ENCODE results near the gene ZFHX3. TPM values are rescaled to one million over a fixed set of nuclear protein-coding genes. Genes with fewer than 3 reads are reported as not detected.

ZFHX3 gene
- total RNA-seq, 1 donor from 2014 or later: 68.1 TPM

DNA sequence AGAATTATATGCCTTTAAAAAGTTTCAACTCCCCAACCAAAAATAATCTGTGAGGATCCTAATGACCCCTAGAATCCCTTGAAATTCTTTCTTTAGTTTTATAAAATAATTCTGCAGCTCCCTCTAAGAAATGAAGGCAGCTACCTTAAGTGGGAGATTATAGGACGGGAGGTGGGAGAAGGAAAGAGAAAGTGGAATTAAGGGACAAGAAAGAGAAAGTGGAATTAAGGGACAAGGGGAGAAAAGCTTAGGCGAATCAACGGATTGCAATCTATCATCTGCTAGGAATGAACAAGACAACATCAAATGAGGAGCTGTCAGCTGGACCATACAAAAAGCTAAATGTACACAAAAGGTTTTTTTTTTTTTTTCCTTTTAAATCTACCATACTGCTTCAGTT is 262.0 kb downstream of the ZFHX3 start:
- H3K9me3 Mint-ChIP-seq: no peaks in the 10 kb centered on the region
- H3K27me3 Mint-ChIP-seq (ENCODE audit: low read depth): no peaks in the 10 kb centered on the region
- H3K36me3 Mint-ChIP-seq: peaks cover 28% of the 10 kb centered on the region
- H3K4me3 Mint-ChIP-seq: no peak overlapping the region
- TF ChIP-seq, protein P1, sequence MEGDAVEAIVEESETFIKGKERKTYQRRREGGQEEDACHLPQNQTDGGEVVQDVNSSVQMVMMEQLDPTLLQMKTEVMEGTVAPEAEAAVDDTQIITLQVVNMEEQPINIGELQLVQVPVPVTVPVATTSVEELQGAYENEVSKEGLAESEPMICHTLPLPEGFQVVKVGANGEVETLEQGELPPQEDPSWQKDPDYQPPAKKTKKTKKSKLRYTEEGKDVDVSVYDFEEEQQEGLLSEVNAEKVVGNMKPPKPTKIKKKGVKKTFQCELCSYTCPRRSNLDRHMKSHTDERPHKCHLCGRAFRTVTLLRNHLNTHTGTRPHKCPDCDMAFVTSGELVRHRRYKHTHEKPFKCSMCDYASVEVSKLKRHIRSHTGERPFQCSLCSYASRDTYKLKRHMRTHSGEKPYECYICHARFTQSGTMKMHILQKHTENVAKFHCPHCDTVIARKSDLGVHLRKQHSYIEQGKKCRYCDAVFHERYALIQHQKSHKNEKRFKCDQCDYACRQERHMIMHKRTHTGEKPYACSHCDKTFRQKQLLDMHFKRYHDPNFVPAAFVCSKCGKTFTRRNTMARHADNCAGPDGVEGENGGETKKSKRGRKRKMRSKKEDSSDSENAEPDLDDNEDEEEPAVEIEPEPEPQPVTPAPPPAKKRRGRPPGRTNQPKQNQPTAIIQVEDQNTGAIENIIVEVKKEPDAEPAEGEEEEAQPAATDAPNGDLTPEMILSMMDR (IDR thresholded peaks at IDR 0.05; ENCODE audit: unreplicated experiment): no peak
- peaks cover 18% of the 10 kb centered on the region for H3K4me1 Mint-ChIP-seq
- no peak for DNase-seq (ENCODE audit: low spot score in 2 of 2, unreplicated experiment in 2 of 2)
- H3K27ac Mint-ChIP-seq: peak overlapping the region; percentile 82

DNA sequence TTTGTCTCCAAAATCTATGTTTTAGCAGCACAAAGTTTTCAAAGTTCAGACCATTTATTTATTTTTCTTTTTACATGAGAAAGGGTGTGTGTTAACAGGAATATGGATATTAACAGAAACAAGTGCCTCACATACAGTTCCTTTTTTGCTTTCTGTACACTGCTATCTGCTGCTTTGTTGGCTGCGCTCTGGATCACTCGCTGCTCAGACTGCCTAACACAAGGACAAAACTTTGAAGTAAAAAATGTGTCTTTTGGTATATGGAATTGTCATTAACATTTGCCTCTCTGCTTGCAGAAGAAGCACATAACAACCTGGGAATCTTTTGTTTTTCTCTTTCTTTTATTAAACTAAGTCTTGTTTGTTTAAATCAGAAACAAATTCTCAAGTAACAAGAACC is 262.8 kb downstream of the ZFHX3 start:
- peaks cover 23% of the 10 kb centered on the region for H3K36me3 Mint-ChIP-seq
- H3K4me1 Mint-ChIP-seq: peaks cover 18% of the 10 kb centered on the region
- H3K27ac Mint-ChIP-seq: peak overlapping the region; percentile 81

DNA sequence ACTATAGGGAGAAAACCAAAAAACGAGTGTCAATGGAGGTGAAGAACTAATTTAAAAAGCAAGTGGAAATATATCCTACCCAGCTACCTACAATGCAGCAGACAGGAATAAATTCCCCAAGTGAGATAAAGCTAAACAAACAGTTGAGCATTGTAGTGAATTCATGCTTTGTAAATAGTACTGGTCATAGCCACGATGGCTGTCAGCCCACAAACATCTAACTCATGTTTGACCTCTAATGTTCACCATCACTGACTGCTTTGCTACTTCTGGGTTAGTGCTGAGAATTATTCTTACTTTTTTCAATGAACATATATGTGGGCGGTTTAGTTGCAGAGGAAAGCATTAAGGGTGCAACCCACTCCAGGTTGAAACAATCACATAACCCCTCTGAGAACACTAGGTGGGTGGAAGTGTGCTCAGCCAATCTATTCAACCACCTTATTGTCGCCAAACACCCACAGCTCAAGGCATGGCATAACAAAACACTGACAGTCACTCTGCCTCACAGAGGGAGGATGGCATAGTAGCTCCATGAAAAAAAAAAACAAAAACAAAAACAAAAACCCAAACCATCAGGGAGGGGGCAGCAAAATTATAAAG is 264.1 kb downstream of the ZFHX3 start:
- H3K4me1 Mint-ChIP-seq: peaks cover 18% of the 10 kb centered on the region
- no peaks in the 10 kb centered on the region for H3K9me3 Mint-ChIP-seq
- no peaks in the 10 kb centered on the region for H3K27me3 Mint-ChIP-seq (ENCODE audit: low read depth)
- TF ChIP-seq, protein P1 (IDR thresholded peaks at IDR 0.05; ENCODE audit: unreplicated experiment): no peak
- H3K27ac Mint-ChIP-seq: no peak overlapping the region
- DNase-seq (ENCODE audit: low spot score in 2 of 2, unreplicated experiment in 2 of 2): no peak
- H3K4me3 Mint-ChIP-seq: no peak overlapping the region
- H3K36me3 Mint-ChIP-seq: peaks cover 12% of the 10 kb centered on the region

More for the DNA sequence above, 262.8 kb downstream of the ZFHX3 start:
- Mint-ChIP-seq H3K4me3 (no peak overlapping the region), H3K27me3 (ENCODE audit: low read depth) (no peaks in the 10 kb centered on the region), H3K9me3 (no peaks in the 10 kb centered on the region)
- TF ChIP-seq, protein P1 (IDR thresholded peaks at IDR 0.05; ENCODE audit: unreplicated experiment): no peak
- DNase-seq (ENCODE audit: low spot score in 2 of 2, unreplicated experiment in 2 of 2): no peak

DNA sequence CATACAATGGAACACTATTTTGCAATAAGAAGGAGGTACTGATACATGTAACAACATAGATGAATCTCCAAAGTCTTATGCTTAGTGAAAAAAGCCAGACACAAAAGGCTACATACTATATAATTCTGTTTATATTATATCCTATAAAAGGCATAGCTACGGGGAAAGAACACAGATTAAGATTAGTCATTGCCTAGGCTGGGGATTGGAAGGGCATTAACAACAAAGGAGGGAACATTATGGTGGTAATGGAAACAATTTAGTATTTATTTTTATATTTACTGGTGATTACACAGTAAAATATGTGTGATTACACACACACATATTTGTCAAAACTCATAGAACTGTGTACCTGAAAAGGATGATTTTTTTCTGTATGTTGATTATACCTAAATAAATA is 278.1 kb downstream of the ZFHX3 start:
- Mint-ChIP-seq H3K27me3 (ENCODE audit: low read depth) (no peaks in the 10 kb centered on the region), H3K4me1 (peaks cover 22% of the 10 kb centered on the region), H3K36me3 (peaks cover 9% of the 10 kb centered on the region), H3K27ac (no peak overlapping the region), H3K9me3 (peaks cover 18% of the 10 kb centered on the region), H3K4me3 (no peak overlapping the region)
- DNase-seq (ENCODE audit: low spot score in 2 of 2, unreplicated experiment in 2 of 2): no peak
- TF ChIP-seq, protein P1 (IDR thresholded peaks at IDR 0.05; ENCODE audit: unreplicated experiment): no peak

DNA sequence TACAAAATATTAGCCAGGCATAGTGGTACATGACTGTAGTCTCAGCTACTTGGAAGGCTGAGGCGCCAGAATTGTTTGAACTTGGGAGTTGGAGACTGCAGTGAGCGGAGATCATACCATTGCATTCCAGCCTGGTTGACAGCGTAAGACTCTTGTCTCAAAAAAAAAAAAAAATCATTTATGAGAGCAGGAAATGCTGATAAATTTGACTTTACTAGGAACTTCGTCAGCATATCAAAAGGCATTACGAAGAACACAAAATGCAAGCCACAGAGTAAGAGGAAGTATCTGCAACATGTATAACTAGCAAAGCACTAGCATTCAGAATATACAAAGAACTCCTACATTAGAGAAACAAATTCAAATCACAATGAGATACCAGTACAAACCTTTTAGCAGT is 279.3 kb downstream of the ZFHX3 start:
- H3K9me3 Mint-ChIP-seq: peaks cover 18% of the 10 kb centered on the region
- H3K27ac Mint-ChIP-seq: peak overlapping the region; percentile 84
- peak overlapping the region; percentile 26 for H3K4me3 Mint-ChIP-seq
- DNase-seq (ENCODE audit: low spot score in 2 of 2, unreplicated experiment in 2 of 2): no peak
- H3K4me1 Mint-ChIP-seq: peaks cover 35% of the 10 kb centered on the region
- no peaks in the 10 kb centered on the region for H3K27me3 Mint-ChIP-seq (ENCODE audit: low read depth)
- TF ChIP-seq, protein P1 (IDR thresholded peaks at IDR 0.05; ENCODE audit: unreplicated experiment): no peak
- H3K36me3 Mint-ChIP-seq: peaks cover 9% of the 10 kb centered on the region

Measured in mesothelial cell of epicardium (in vitro differentiated cells).